Gastroesophageal sphincter (tissue), 4 donors: ENCODE results near the gene STARD3NL. TPM values are rescaled to one million over a fixed set of nuclear protein-coding genes. Genes with fewer than 3 reads are reported as not detected.
A peak's percentile ranks its signal among the peaks of the same experiment; 100 is the strongest.
"Not testable (repeated sequence)": the region's sequence is repeated elsewhere in the genome, so short reads cannot be mapped to it uniquely, and the experiment has no call there.

ENCODE experiments used
- ATAC-seq: fragments of 150-250 bp; one replicate; pipeline ENCODE4 v1.9.1; 2016; ENCODE audit warnings: mild to moderate bottlenecking, moderate library complexity
- H3K27ac ChIP-seq, 4 donors: fragments of 200-600 bp; sonication (generic) in 3 of 4; 1 replicate in 3 of 4; 2 replicates in 1 of 4; pipeline ENCODE4 v1.5.1; 2016 to 2019
- H3K27me3 ChIP-seq: fragments of 200-600 bp; sonication (generic); one replicate; pipeline ENCODE4 v1.5.1; 2019
- H3K36me3 ChIP-seq, 2 donors: fragments of 200-600 bp; sonication (generic); one replicate each; pipeline ENCODE4 v1.5.1; 2019; ENCODE audit warnings: control low read depth in 1 of 2
- H3K4me1 ChIP-seq, 3 donors: fragments of 200-600 bp; sonication (generic); 1 replicate in 2 of 3; 2 replicates in 1 of 3; pipeline ENCODE4 v1.5.1; 2016 to 2019; ENCODE audit warnings: control low read depth in 2 of 3
- H3K4me3 ChIP-seq, 2 donors: fragments of 200-600 bp; sonication (generic); one replicate each; pipeline ENCODE4 v1.5.1; 2019; ENCODE audit warnings: mild to moderate bottlenecking in 1 of 2, moderate library complexity in 1 of 2
- H3K9me3 ChIP-seq, 3 donors: fragments of 200-600 bp; sonication (generic); one replicate each; pipeline ENCODE4 v1.5.1; 2017 to 2019; ENCODE audit warnings: control low read depth in 2 of 3
- CTCF ChIP-seq, 4 experiments: fragments of 200-600 bp in 2 of 4; fragments of 450-650 bp in 2 of 4; sonication (generic) in 1 of 4; IDR thresholded peaks; one replicate each; pipeline ENCODE4 v1.5.1; 2017 to 2019; ENCODE audit warnings: antibody characterized with exemption in 4 of 4, mild to moderate bottlenecking in 2 of 4, moderate library complexity in 2 of 4
- EP300 ChIP-seq: sonication (generic); formaldehyde crosslinking; IDR thresholded peaks from one replicate; pipeline ENCODE4 v1.6.1; 2017; ENCODE audit warnings: antibody characterized with exemption, mild to moderate bottlenecking
- POLR2A ChIP-seq, 2 donors: fragments of 450-650 bp; IDR thresholded peaks; one replicate each; pipeline ENCODE4 v1.6.1; 2017; ENCODE audit warnings: antibody characterized with exemption in 2 of 2, mild to moderate bottlenecking in 2 of 2, moderate library complexity in 1 of 2
- POLR2AphosphoS5 ChIP-seq: sonication (generic); formaldehyde crosslinking; IDR thresholded peaks from one replicate; pipeline ENCODE4 v1.6.1; 2017; ENCODE audit warnings: antibody characterized with exemption
- WGBS, 2 donors: methylation state at CpG; one replicate each; pipeline ENCODE4 v1.1.5; 2018; ENCODE audit warnings: low coverage in 1 of 2; 5-methylcytosine and 5-hydroxymethylcytosine counted together
- total RNA-seq, 4 donors: library from RNA; depleted of rRNA; stranded (reverse); fragments of >200 nt; gene quantifications; one replicate each; pipeline ENCODE4 v1.1.0, GENCODE V29; 2016

The STARD3NL gene
- total RNA-seq, 4 donors from 2014 or later = 33.7 to 58.9 (median 37.8) TPM

- Histone ChIP-seq H3K4me3 (no peak overlapping the region), H3K27ac (peak overlapping the region in 1 of 4 donors; percentile 56), H3K27me3 (no peaks in the 10 kb centered on the region), H3K4me1 (peaks cover 0 to 16% (median 0%) of the 10 kb centered on the region in 3 donors), H3K9me3 (no peaks in the 10 kb centered on the region), H3K36me3 (peaks cover 0 to 66% of the 10 kb centered on the region in 2 donors)
- no peak for TF ChIP-seq CTCF (IDR thresholded peaks at IDR 0.05)
- no peak for TF ChIP-seq POLR2A (IDR thresholded peaks at IDR 0.05)
- TF ChIP-seq EP300 = no peak
- no peak for TF ChIP-seq POLR2AphosphoS5
- no peak for ATAC-seq
- 96 to 100% methylated on average over 2 of the region's 2 CpGs for WGBS, 2 donors
Observed at GRCh38 chr7:38223306-38223705, 45.3 kb downstream of the STARD3NL start.

GRCh38 chr7:38224392-38224791, 46.3 kb downstream of the STARD3NL start:
- WGBS, 2 donors = 48 to 67% methylated on average over 4 to 5 of the region's 5 CpGs
- H3K9me3 ChIP-seq = no peaks in the 10 kb centered on the region
- peaks cover 0 to 16% (median 0%) of the 10 kb centered on the region in 3 donors for H3K4me1 ChIP-seq
- peaks cover 4 to 66% of the 10 kb centered on the region in 2 donors for H3K36me3 ChIP-seq
- peak overlapping the region in 1 of 4 donors; percentile 21 for H3K27ac ChIP-seq
- no peaks in the 10 kb centered on the region for H3K27me3 ChIP-seq
- no peak overlapping the region for H3K4me3 ChIP-seq
- ATAC-seq = no peak
- TF ChIP-seq POLR2AphosphoS5 (no peak), CTCF (IDR thresholded peaks at IDR 0.05) (no peak), POLR2A (IDR thresholded peaks at IDR 0.05) (no peak), EP300 (no peak)

- Histone ChIP-seq H3K27me3 (no peaks in the 10 kb centered on the region), H3K9me3 (no peaks in the 10 kb centered on the region), H3K4me3 (no peak overlapping the region), H3K27ac (no peak overlapping the region), H3K36me3 (peaks cover 7 to 72% of the 10 kb centered on the region in 2 donors), H3K4me1 (no peaks in the 10 kb centered on the region)
- ATAC-seq = no peak
- no peak for TF ChIP-seq CTCF (IDR thresholded peaks at IDR 0.05)
- TF ChIP-seq POLR2AphosphoS5 = no peak
- TF ChIP-seq POLR2A (IDR thresholded peaks at IDR 0.05) = no peak
- no peak for TF ChIP-seq EP300
- 97% methylated on average over 6 of the region's 6 CpGs; no CpG with 5 or more reads in 1 of the 2 donors for WGBS, 2 donors
Observed at GRCh38 chr7:38229386-38229785, 51.3 kb downstream of the STARD3NL start.

- Histone ChIP-seq H3K27me3 (no peaks in the 10 kb centered on the region), H3K27ac (no peak overlapping the region), H3K4me1 (no peaks in the 10 kb centered on the region), H3K4me3 (no peak overlapping the region), H3K9me3 (no peaks in the 10 kb centered on the region), H3K36me3 (peaks cover 7 to 67% of the 10 kb centered on the region in 2 donors)
- 78 to 80% methylated on average over 5 to 6 of the region's 6 CpGs for WGBS, 2 donors
- no peak for ATAC-seq
- TF ChIP-seq EP300 = no peak
Observed at GRCh38 chr7:38229884-38230642, 52.0 kb downstream of the STARD3NL start.

GRCh38 chr7:38232502-38233366, 54.7 kb downstream of the STARD3NL start:
- H3K36me3 ChIP-seq = peaks cover 7 to 53% of the 10 kb centered on the region in 2 donors
- no peaks in the 10 kb centered on the region for H3K9me3 ChIP-seq
- ATAC-seq = no peak
- 63 to 65% methylated on average over 8 to 11 of the region's 11 CpGs for WGBS, 2 donors
- H3K4me1 ChIP-seq = no peaks in the 10 kb centered on the region
- H3K27me3 ChIP-seq = no peaks in the 10 kb centered on the region
- H3K4me3 ChIP-seq = no peak overlapping the region
- H3K27ac ChIP-seq = no peak overlapping the region
- TF ChIP-seq CTCF (IDR thresholded peaks at IDR 0.05) = no peak
- TF ChIP-seq EP300 = no peak
- TF ChIP-seq POLR2AphosphoS5 = no peak
- no peak for TF ChIP-seq POLR2A (IDR thresholded peaks at IDR 0.05)

GRCh38 chr7:38234759-38235158, 56.7 kb downstream of the STARD3NL start:
- 94 to 97% methylated on average over 6 to 8 of the region's 11 CpGs for WGBS, 2 donors
- not testable (repeated sequence) for H3K4me3 ChIP-seq, H3K9me3 ChIP-seq, ATAC-seq, H3K27me3 ChIP-seq, H3K27ac ChIP-seq, H3K4me1 ChIP-seq
- peaks cover 3 to 33% of the 10 kb centered on the region in 2 donors for H3K36me3 ChIP-seq
